Fibroblast of peridontal ligament (primary cell): ENCODE measurements around the gene GOLGA3.
"Not testable (repeated sequence)": the region's sequence is repeated elsewhere in the genome, so short reads cannot be mapped to it uniquely, and the experiment has no call there.

Experiments used
- DNase-seq: peaks from one replicate; pipeline ENCODE4 v3.0.0-alpha.2; 2010; ENCODE audit errors: extremely low read depth

GOLGA3 gene

DNA sequence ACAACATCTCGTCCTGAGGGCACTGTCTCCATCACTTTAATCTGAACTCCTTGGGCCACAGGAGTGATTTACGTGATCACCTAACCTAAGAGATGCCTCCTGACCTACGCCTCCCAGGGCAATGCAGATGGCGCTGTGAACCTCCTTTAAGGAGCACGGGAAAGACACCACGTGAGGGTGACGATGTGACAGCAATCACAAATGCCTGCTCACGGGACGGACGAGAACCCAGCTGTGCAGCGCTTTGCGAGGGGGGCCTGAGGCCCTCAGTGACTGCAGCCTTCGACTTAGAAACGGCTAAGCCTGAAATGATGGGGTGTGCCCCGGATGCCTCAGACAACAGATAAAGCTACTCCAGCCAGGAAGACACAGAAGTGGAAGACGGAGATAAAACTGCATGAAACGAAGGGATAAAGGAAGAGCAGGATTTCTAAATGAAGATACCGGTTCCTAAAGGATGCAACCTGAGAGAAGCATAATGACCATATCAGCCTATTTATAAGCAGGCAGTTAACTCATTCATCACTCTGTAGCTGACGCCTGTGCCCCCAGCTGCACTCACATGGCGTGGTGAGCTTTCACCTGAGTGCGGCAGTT lies 13.9 kb upstream of the GOLGA3 start:
- no peak for DNase-seq

GRCh38 chr12:132841151-132841550 lies 12.5 kb upstream of the GOLGA3 start:
- no peak for DNase-seq

DNA sequence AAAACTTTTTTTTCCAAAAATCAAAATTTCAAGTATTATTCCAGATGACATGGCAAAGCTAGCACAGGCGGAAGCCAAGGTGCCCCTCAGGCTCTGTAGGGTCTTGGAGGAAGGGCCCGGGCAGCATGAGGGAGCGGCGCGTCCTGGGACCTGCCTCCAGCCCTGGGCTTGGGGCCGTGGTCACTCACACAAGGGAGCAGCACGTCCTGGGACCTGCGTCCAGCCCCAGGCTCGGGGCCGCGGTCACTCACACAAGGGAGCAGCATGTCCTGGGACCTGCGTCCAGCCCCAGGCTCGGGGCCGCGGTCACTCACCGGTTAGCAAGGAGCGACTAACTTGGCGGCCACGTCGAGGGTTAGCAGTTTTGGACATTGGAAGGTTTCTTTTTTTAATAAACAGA lies 11.9 kb upstream of the GOLGA3 start:
- DNase-seq, result no peak

DNA sequence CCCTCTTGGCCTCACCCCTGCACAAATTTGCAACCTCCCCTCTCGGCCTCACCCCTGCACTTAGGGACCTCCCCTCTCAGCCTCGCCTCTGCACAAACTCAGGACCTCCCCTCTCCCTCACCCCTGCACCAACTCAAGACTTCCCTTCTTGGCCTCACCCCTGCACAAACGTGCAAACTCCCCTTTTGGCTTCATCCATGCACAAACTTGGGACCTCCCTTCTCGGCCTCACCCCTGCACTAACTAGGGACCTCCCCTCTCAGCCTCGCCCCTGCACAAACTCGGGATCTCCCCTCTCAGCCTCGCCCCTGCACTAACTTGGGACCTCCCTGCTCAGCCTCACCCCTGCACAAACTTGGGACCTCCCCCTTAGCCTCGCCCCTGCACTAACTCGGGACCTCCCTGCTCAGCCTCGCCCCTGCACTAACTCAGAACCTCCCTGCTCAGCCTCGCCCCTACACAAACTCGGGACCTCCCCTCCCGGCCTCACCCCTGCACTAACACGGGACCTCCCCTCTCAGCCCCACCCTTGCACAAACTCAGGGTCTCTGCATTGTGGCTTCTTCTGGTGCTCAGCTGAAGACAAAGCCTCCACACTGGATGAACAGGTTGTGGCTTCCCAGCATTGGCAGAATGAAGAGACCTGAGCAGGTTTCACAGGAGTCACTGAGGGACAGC lies 11.0 kb upstream of the GOLGA3 start:
- DNase-seq, result no peak

DNA sequence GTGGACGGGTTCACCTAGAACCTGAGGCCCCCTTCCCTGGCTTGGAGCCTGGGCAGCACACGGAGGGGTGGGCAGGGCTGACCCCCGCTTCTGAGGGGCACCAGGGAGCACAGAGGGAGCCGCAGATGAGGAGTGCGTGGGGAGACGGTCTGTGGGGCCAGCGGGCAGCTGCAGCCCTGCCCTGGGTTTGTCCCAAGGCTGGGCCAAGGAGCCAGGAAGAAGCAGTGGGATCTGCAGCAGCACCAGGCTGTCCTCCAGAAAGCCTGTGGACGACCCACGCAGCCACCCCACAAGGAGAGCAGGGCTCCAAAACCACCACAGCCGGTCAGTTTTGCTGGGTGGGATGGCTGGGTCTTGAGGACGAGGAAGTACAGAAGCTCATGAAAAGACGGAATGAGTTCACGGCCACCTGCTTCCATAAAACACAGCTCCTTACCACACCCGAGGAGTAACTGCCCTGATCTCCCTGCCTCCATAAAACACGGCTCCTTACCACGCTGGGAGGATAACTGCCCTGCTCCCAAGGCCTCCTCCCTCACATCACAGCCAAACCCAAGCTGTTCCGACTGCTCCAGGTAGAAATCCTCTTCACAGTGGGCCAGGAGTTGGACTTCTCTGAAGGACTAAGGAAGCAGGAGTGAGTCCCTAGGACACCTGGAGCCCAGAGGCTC lies 9.9 kb upstream of the GOLGA3 start:
- no peak for DNase-seq

GRCh38 chr12:132837693-132838409 lies 9.2 kb upstream of the GOLGA3 start:
- no peak for DNase-seq

DNA sequence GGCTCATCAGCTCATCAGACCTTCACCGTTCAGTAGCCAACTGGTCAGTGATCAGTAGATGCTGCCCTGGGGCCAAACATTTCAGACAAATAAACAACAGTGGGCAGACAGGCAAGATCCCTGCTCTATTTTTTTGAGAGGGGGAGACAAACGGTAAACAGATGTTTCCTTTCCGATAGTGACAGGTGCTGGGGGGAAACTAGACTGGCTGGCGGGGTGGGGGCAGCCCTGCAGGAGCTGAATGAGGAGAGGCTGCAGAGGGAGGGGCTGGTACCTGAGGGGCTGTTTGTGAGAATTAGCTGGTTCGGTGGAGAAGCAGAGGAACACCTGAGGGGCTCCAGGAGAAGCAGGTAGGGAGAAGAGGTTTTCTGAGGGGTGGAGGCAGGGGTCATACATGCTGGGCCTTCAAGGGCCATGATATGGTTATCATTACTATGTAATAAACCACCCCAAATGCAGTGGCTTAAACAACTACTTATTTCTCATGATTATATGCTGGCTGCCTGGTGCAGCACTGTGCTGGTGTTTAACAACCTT lies 8.2 kb upstream of the GOLGA3 start:
- no peak for DNase-seq

DNA sequence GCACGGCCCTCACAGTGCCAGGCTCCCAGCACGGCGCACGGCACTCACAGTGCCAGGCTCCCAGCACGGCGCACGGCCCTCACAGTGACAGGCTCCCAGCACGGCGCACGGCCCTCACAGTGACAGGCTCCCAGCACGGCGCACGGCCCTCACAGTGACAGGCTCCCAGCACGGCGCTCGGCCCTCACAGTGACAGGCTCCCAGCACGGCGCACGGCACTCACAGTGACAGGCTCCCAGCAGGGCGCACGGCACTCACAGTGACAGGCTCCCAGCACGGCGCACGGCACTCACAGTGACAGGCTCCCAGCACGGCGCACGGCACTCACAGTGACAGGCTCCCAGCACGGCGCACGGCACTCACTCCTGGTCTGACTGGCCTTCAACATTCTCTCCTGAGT lies 7.6 kb upstream of the GOLGA3 start:
- not testable (repeated sequence) for DNase-seq

- DNase-seq, result no peak
These were observed 6.7 kb upstream of the GOLGA3 start for GRCh38 chr12:132835076-132836025.

DNA sequence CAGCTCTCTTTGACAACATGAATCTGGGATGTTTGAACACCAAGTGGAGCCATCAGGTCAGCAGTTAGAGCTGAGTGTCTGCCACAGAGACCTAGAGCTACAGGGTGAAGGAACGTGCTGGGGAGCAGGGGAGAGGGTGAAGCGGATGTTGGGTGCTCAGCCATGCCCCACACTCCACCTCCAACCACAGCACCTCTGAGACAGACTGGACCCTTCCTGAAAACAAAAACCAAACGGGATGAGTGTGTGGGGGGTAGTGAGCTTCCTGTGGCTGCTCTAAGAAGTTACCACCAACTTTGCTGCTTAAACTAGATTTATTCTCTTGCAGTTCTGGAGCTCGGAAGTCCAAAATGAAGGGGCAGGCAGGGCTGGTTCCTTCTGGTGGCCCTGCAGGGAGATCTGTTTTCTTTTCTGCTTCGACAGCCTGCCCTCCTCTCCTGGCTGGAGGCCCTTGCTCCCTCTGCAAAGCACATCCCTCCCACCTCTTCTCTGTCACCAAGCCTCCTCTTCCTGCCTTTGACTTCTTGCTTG lies 5.6 kb upstream of the GOLGA3 start:
- no peak for DNase-seq

DNA sequence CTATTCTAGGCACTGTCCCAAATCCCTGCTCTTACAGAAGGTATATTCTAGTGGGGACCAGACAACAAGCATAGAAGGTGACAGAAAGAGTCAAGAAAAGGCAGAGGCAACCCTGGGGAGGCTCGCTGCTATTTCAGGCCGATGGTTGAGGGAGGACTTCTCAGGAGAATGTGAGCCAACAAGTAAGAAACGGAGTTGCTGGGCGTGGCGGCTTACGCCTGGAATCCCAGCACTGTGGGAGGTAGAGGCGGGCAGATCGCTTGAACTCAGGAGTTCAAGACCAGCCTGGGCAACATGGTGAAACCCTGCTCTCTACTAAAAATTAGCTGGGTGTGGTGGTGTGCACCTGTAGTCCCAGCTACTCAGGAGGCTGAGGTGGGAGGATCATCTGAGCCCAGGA lies 4.7 kb upstream of the GOLGA3 start:
- no peak for DNase-seq

DNA sequence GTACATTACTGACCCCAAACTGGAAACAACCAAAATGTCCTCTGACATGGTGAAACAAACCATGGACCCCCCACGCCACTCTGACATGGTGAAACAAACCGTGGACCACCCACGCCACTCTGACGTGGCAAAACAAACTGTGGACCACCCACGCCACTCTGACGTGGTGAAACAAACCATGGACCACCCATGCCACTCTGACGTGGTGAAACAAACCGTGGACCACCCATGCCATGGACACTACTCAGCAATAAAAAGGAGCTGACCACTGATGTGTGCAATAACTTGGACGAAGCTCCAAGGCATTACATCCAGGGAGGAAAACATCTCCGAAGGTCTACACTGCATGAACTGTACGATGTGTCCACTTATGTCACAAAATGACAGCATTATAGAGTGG lies 3.1 kb upstream of the GOLGA3 start:
- DNase-seq, result no peak

DNA sequence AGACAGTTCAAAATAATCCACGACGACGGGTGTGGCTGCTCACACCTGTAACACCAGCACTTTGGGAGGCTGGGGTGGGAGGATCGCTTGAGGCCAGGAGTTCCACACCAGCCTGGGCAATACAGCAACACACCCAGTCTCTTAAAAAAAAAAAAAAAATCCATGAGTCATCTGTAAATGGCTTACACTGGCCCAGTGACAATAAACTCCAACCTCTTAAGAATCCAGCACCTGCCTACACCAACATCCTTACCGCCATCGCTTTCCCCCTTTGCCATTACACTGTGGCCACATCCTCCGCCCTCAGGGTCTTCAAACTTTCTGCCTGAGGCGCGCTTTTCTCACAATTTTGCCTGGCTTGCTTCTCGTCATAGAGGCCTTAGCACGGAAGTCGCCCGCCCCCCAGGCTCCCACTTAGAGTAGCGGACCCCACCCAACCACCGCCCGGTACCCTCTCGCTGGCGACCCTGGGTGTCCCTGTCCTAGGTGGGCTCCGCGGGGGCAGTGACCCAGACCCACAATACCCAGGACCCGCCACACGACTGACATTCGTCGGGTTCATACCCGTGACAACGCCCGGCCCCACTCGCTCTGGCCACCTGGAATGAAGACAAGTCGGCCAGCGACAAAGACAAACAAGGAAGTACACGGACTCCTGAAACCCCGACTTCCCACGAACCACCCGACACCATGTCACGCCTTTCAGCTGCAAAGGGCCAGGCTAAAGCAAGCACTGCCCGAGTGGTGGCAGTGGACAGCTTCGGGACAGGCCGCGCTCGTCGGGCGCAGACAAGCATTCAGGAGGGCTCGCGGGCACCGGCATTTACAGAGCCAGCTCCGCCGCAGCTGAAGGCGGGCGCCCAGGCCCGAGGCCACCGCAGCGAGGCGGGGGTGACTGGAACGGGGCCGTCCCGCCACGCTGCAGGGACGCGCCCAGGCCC lies 636 bp downstream of the GOLGA3 start:
- DNase-seq, result peak; percentile 76

DNA sequence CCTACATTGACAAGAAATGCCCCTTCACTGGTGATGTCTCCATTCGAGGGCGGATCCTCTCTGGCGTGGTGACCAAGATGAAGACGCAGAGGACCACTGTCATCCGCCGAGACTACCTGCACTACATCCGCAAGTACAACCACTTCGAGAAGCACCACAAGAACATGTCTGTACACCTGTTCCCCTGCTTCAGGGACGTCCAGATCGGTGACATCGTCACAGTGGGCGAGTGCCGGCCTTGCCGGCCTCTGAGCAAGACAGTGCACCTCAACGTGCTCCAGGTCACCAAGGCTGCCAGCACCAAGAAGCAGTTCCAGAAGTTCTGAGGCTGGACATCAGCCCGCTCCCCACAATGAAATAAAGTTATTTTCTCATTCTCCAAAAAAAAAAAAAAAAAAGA lies 2.8 kb downstream of the GOLGA3 start:
- DNase-seq, result no peak

DNA sequence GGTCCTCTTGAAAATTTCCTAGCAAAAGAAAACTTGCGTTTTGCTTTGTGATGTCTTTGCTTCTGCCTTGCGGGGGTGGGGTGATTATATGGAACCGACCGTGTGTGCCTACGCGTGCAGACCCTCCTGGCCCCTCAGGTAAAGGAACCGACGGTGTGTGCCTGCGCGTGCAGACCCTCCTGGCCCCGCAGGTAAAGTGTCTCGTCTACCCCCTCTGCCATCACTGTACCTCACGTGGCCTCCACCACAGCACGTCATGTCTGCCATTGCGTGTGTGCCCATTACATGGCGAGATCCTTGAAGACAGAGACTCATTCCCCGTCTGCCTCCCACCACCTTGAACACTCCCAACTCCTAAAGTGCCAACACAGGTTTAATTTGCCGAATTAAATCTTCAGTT lies 3.6 kb downstream of the GOLGA3 start:
- DNase-seq, result no peak

GRCh38 chr12:132824053-132824452 lies 4.6 kb downstream of the GOLGA3 start:
- DNase-seq, result no peak

GRCh38 chr12:132818562-132818961 lies 10.1 kb downstream of the GOLGA3 start:
- DNase-seq, result no peak

DNA sequence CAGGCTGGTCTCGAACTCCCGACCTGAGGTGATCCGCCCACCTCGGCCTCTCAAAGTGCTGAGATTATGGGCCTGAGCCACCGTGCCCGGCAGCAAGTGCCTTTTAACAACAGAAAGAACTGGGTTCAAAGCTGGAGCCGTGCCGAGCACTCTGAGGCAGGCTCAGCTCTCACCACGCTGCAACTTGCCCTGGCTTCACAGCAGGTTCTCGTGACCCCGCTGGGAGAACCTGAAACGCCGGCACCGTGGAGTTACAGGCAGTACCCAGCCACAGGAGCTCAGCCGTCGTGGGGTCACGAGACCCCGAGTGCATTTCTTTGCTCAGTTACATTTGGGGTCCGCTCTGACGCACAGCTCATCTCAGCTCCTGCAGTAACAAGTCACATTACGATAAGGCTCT lies 14.4 kb downstream of the GOLGA3 start:
- no peak for DNase-seq

- no peak for DNase-seq
These were observed 15.2 kb downstream of the GOLGA3 start for GRCh38 chr12:132813443-132813842.
